Transverse colon (tissue), 4 donors: ENCODE results near the gene LMBR1. TPM values are rescaled to one million over a fixed set of nuclear protein-coding genes. Genes with fewer than 3 reads are reported as not detected.

Experiments used
- DNase-seq: peaks from one replicate; pipeline ENCODE4 v3.0.0-alpha.2; 2019
- H3K27ac ChIP-seq, 4 donors: fragments of 200-600 bp; sonication (generic); 2 replicates each; pipeline ENCODE4 v1.5.1; 2016 to 2018; ENCODE audit warnings: inconsistent platforms in 4 of 4
- H3K27me3 ChIP-seq: fragments of 200-600 bp; sonication (generic); 2 replicates; pipeline ENCODE4 v1.5.1; 2017; ENCODE audit warnings: inconsistent platforms
- H3K36me3 ChIP-seq, 4 donors: fragments of 200-600 bp; sonication (generic); 2 replicates each; pipeline ENCODE4 v1.5.1; 2017 to 2019; ENCODE audit warnings: inconsistent platforms in 4 of 4
- H3K4me1 ChIP-seq, 4 donors: fragments of 200-600 bp; sonication (generic); 2 replicates each; pipeline ENCODE4 v1.5.1; 2017 to 2020; ENCODE audit warnings: inconsistent platforms in 4 of 4
- H3K4me3 ChIP-seq, 4 donors: fragments of 200-600 bp; sonication (generic); 1 replicate in 1 of 4; 2 replicates in 3 of 4; pipeline versions ENCODE4 v1.5.1 to v1.6.1; 2017 to 2019; ENCODE audit warnings: inconsistent platforms in 4 of 4
- H3K9me3 ChIP-seq, 2 donors: fragments of 200-600 bp; sonication (generic); 2 replicates each; pipeline ENCODE4 v1.5.1; 2017 to 2019; ENCODE audit warnings: inconsistent platforms in 2 of 2
- EP300 ChIP-seq: sonication (generic); formaldehyde crosslinking; IDR thresholded peaks from one replicate; pipeline ENCODE4 v1.6.1; 2017; ENCODE audit warnings: antibody characterized with exemption, low read depth
- POLR2A ChIP-seq: fragments of 450-650 bp; IDR thresholded peaks from one replicate; pipeline ENCODE4 v1.6.1; 2016; ENCODE audit warnings: antibody characterized with exemption, mild to moderate bottlenecking, moderate library complexity
- POLR2AphosphoS5 ChIP-seq, 3 donors: sonication (generic); formaldehyde crosslinking; IDR thresholded peaks; one replicate each; pipeline ENCODE4 v1.6.1; 2016; ENCODE audit warnings: antibody characterized with exemption in 3 of 3
- WGBS, 2 donors: methylation state at CpG; one replicate each; pipeline ENCODE4 v1.1.5; 2018; ENCODE audit warnings: low coverage in 1 of 2; 5-methylcytosine and 5-hydroxymethylcytosine counted together
- in situ Hi-C, 4 donors: fragments of 200-750 bp; cut with MboI; loops; one replicate each; pipeline versions ENCODE4 v1.15.0 to v1.15.1; 2017; ENCODE audit warnings: low sequenced_read_pairs in 3 of 4, low pct_ligation_motif_present in 1 of 4, low pct_unique_long_range_greater_than_20kb in 1 of 4
- intact Hi-C: fragments of 100-400 bp; cut with DNase I; formaldehyde crosslinking; loops from one replicate; pipeline ENCODE4 v1.15.1; 2023; ENCODE audit warnings: low total_unique reads
- total RNA-seq, 4 donors: library from RNA; depleted of rRNA; stranded (reverse); fragments of >200 nt; gene quantifications; one replicate each; pipeline ENCODE4 v1.1.0, GENCODE V29; 2016
- TF ChIP-seq, protein P1 (sequence below), 5 experiments: fragments of 200-600 bp in 3 of 5; fragments of 450-650 bp in 2 of 5; sonication (generic) in 3 of 5; IDR thresholded peaks; 1 replicate in 2 of 5; 2 replicates in 3 of 5; pipeline ENCODE4 v1.5.1; 2016 to 2017; ENCODE audit warnings: antibody characterized with exemption in 5 of 5, inconsistent platforms in 3 of 5, mild to moderate bottlenecking in 2 of 5, moderate library complexity in 1 of 5

LMBR1 gene
- total RNA-seq, 4 donors from 2014 or later: 16.7 to 78.1 (median 67.4) TPM

DNA sequence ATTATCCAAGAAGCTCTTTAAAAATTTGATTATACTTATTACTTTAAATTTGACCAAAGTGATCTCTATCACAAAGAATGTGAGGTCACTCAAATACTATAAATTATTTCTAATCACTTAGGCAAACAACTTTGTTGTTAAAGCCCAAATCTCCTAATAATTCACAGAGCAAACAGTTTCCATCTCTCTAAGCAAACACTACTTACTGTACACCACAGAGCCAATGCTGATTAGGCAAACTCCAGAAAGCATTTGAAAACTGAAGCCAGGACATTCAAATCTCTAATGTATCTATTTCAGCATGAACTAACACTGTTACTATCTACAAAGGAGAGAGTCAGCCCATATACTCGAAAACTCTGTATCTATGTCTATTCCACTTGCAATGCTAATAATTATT is 145.3 kb downstream of the LMBR1 start:
- Histone ChIP-seq H3K27ac (no peak overlapping the region), H3K9me3 (no peaks in the 10 kb centered on the region), H3K36me3 (no peaks in the 10 kb centered on the region), H3K4me3 (no peak overlapping the region), H3K4me1 (no peaks in the 10 kb centered on the region), H3K27me3 (no peaks in the 10 kb centered on the region)
- no peak for TF ChIP-seq POLR2A
- no peak for DNase-seq
- intact Hi-C loops (no loop called here), in situ Hi-C loops (no loop called here)
- WGBS, 2 donors: 87 to 100% methylated on average over 1 of the region's 1 CpG

- Histone ChIP-seq H3K27me3 (no peaks in the 10 kb centered on the region), H3K4me1 (no peaks in the 10 kb centered on the region), H3K36me3 (no peaks in the 10 kb centered on the region), H3K27ac (no peak overlapping the region), H3K4me3 (no peak overlapping the region), H3K9me3 (no peaks in the 10 kb centered on the region)
- DNase-seq: no peak
- TF ChIP-seq, protein P1, sequence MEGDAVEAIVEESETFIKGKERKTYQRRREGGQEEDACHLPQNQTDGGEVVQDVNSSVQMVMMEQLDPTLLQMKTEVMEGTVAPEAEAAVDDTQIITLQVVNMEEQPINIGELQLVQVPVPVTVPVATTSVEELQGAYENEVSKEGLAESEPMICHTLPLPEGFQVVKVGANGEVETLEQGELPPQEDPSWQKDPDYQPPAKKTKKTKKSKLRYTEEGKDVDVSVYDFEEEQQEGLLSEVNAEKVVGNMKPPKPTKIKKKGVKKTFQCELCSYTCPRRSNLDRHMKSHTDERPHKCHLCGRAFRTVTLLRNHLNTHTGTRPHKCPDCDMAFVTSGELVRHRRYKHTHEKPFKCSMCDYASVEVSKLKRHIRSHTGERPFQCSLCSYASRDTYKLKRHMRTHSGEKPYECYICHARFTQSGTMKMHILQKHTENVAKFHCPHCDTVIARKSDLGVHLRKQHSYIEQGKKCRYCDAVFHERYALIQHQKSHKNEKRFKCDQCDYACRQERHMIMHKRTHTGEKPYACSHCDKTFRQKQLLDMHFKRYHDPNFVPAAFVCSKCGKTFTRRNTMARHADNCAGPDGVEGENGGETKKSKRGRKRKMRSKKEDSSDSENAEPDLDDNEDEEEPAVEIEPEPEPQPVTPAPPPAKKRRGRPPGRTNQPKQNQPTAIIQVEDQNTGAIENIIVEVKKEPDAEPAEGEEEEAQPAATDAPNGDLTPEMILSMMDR (IDR thresholded peaks at IDR 0.05): no peak
- TF ChIP-seq POLR2AphosphoS5 (IDR thresholded peaks at IDR 0.05) (no peak), POLR2A (no peak), EP300 (no peak)
- 90 to 100% methylated on average over 1 of the region's 1 CpG for WGBS, 2 donors
- intact Hi-C loops (no loop called here), in situ Hi-C loops (no loop called here)
These were observed 146.1 kb downstream of the LMBR1 start for GRCh38 chr7:156746891-156747290.

DNA sequence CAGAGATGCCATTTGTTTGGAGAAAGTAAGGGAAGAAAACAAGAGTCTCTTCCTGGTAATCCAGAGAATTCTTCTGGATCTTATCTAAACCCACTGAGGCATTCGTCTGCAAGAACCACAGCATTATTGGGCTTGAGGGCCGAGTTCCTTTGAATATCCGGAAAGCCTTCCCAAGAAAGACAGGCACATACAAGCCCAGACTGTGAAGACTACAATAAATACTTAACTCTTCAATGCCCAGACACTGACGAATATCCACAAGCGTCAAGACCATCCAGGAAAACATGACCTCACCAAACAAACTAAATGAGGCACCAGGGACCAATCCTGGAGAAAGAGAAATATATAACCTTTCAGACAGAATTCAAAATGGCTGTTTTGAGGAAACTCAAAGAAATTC is 153.4 kb downstream of the LMBR1 start:
- no peaks in the 10 kb centered on the region for H3K27me3 ChIP-seq
- no peak overlapping the region for H3K27ac ChIP-seq
- H3K4me3 ChIP-seq: no peak overlapping the region
- TF ChIP-seq POLR2AphosphoS5 (IDR thresholded peaks at IDR 0.05) (no peak), POLR2A (no peak), EP300 (no peak)
- H3K4me1 ChIP-seq: no peaks in the 10 kb centered on the region
- 80 to 90% methylated on average over 5 of the region's 5 CpGs for WGBS, 2 donors
- in situ Hi-C loops (no loop called here), intact Hi-C loops (no loop called here)
- no peak for DNase-seq
- H3K9me3 ChIP-seq: peaks cover 0 to 3% of the 10 kb centered on the region in 2 donors
- peaks cover 0 to 11% (median 0%) of the 10 kb centered on the region in 4 donors for H3K36me3 ChIP-seq

DNA sequence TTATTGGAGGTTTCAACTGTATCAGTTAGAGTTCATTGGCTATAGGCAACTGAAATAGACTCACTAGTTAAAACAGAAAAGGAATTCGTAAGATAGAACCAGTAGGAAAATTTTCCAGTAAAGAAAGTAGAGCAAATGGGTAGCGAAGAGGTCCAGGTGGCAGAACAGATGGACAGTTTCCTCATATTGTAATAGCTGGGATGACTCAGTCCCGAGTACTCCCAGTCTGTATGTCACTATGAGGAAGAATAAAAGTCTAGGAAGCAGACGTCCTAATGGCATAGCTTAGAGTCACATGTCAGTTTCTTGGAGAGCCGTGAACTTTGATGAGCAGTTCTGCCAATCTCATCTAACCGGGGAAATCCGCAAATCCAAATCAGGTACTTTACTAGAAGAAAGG is 157.1 kb downstream of the LMBR1 start:
- TF ChIP-seq POLR2AphosphoS5 (IDR thresholded peaks at IDR 0.05) (no peak), EP300 (no peak), POLR2A (no peak)
- TF ChIP-seq, protein P1 (IDR thresholded peaks at IDR 0.05): no peak
- WGBS, 2 donors: 83 to 86% methylated on average over 7 of the region's 7 CpGs
- Histone ChIP-seq H3K27ac (no peak overlapping the region), H3K4me1 (no peaks in the 10 kb centered on the region), H3K4me3 (no peak overlapping the region), H3K9me3 (peaks cover 11% of the 10 kb centered on the region in 2 donors), H3K36me3 (peaks cover 0 to 15% (median 7%) of the 10 kb centered on the region in 4 donors), H3K27me3 (no peaks in the 10 kb centered on the region)
- intact Hi-C loops: no loop called here
- in situ Hi-C loops: no loop called here
- DNase-seq: no peak

GRCh38 chr7:156733638-156734037 is 159.3 kb downstream of the LMBR1 start:
- WGBS, 2 donors: 57 to 100% methylated on average over 1 of the region's 1 CpG
- no peak overlapping the region for H3K27ac ChIP-seq
- in situ Hi-C loops: no loop called here
- no peaks in the 10 kb centered on the region for H3K27me3 ChIP-seq
- H3K36me3 ChIP-seq: peaks cover 0 to 15% (median 7%) of the 10 kb centered on the region in 4 donors
- no peaks in the 10 kb centered on the region for H3K4me1 ChIP-seq
- intact Hi-C loops: no loop called here
- peaks cover 11% of the 10 kb centered on the region in 2 donors for H3K9me3 ChIP-seq
- no peak for DNase-seq
- TF ChIP-seq, protein P1 (IDR thresholded peaks at IDR 0.05): no peak
- TF ChIP-seq EP300 (no peak), POLR2AphosphoS5 (IDR thresholded peaks at IDR 0.05) (no peak), POLR2A (no peak)
- no peak overlapping the region for H3K4me3 ChIP-seq
